Progenitor cell of endocrine pancreas (in vitro differentiated cells): ENCODE measurements around the gene IFNGR1. TPM values are rescaled to one million over a fixed set of nuclear protein-coding genes. Genes with fewer than 3 reads are reported as not detected.

Source experiments
- DNase-seq: peaks from one replicate; pipeline ENCODE4 v3.0.0; 2021; ENCODE audit warnings: low spot score; ENCODE audit not compliant: unreplicated experiment
- H3K27ac Mint-ChIP-seq: 2 replicates; pipeline ENCODE4 v1.8.0; 2021; ENCODE audit warnings: mild to moderate bottlenecking, moderate library complexity, mixed read lengths
- H3K27me3 Mint-ChIP-seq: 2 replicates; pipeline ENCODE4 v1.8.0; 2021; ENCODE audit warnings: mixed read lengths
- H3K36me3 Mint-ChIP-seq: 2 replicates; pipeline ENCODE4 v1.8.0; 2022; ENCODE audit warnings: mixed read lengths; ENCODE audit not compliant: insufficient read depth
- H3K4me1 Mint-ChIP-seq: 2 replicates; pipeline ENCODE4 v1.8.0; 2021; ENCODE audit warnings: low read depth, mixed read lengths
- H3K4me3 Mint-ChIP-seq: 2 replicates; pipeline ENCODE4 v1.8.0; 2021; ENCODE audit warnings: low read depth, mild to moderate bottlenecking, moderate library complexity, mixed read lengths
- H3K9me3 Mint-ChIP-seq: 2 replicates; pipeline ENCODE4 v1.8.0; 2021; ENCODE audit warnings: low read depth, mixed read lengths
- CTCF ChIP-seq: fragments of 200-600 bp; sonication (generic); IDR thresholded peaks from one replicate; pipeline ENCODE4 v1.5.0; 2021; ENCODE audit warnings: antibody characterized with exemption, mild to moderate bottlenecking; ENCODE audit not compliant: unreplicated experiment
- total RNA-seq: library from RNA; stranded (reverse); gene quantifications from 2 replicates; pipeline ENCODE4 v1.2.1, GENCODE V29; 2021

The IFNGR1 gene
- total RNA-seq, 1 donor from 2014 or later = 29.4 TPM

GRCh38 chr6:137148306-137149034, 70.7 kb downstream of the IFNGR1 start:
- no peak for TF ChIP-seq CTCF
- H3K27me3 Mint-ChIP-seq = no peaks in the 10 kb centered on the region
- DNase-seq = no peak
- H3K9me3 Mint-ChIP-seq = peaks cover 5% of the 10 kb centered on the region
- H3K27ac Mint-ChIP-seq = no peak overlapping the region
- no peak overlapping the region for H3K4me3 Mint-ChIP-seq
- H3K4me1 Mint-ChIP-seq = no peaks in the 10 kb centered on the region
- no peaks in the 10 kb centered on the region for H3K36me3 Mint-ChIP-seq

Other genes starting within 250 kb of the IFNGR1 start
- 0.84 and 0.93 TPM in 2 replicates for gene IL20RA, start 174.4 kb downstream of the IFNGR1 start, total RNA-seq
- not detected in 2 replicates for gene IL22RA2, start 45.7 kb downstream of the IFNGR1 start, total RNA-seq